CD4-positive, alpha-beta T cell treated with Interleukin-17A for 1 hour (primary cell): ENCODE data around the gene LRIT3.

Experiments
- DNase-seq: peaks from one replicate; pipeline ENCODE4 v3.0.0-alpha.2; 2020

LRIT3 gene, protein sequence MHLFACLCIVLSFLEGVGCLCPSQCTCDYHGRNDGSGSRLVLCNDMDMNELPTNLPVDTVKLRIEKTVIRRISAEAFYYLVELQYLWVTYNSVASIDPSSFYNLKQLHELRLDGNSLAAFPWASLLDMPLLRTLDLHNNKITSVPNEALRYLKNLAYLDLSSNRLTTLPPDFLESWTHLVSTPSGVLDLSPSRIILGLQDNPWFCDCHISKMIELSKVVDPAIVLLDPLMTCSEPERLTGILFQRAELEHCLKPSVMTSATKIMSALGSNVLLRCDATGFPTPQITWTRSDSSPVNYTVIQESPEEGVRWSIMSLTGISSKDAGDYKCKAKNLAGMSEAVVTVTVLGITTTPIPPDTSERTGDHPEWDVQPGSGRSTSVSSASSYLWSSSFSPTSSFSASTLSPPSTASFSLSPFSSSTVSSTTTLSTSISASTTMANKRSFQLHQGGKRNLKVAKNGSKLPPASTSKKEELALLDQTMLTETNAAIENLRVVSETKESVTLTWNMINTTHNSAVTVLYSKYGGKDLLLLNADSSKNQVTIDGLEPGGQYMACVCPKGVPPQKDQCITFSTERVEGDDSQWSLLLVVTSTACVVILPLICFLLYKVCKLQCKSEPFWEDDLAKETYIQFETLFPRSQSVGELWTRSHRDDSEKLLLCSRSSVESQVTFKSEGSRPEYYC

DNA sequence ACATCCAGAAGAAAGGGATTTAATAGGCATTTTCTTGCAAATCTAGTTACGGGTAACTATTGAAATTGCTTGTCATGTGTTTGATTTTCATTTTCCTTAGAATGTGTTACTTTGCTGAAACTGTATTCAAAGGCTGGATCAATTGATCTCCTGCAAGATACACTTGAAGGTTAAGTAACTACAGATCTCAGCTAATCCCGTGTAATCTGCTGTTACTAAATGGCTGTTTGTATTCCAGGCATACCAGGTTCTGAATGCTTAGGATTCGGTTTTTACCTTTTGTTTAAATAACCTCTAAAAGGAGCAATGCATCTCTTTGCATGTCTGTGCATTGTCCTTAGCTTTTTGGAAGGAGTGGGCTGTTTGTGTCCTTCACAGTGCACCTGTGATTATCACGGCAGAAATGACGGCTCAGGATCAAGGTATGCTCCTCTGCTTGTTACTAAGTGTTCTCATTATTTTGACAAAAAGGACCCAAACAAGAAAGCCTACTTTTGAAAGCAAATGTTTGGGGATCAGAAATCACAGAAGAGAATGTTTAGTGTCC is at the start of gene LRIT3:
Gene LRIT3 (plus strand): TSS at position 212 of the 547 bp plus-strand sequence. CDS start 95 bp downstream, at position 307.
- DNase-seq, result no peak

DNA sequence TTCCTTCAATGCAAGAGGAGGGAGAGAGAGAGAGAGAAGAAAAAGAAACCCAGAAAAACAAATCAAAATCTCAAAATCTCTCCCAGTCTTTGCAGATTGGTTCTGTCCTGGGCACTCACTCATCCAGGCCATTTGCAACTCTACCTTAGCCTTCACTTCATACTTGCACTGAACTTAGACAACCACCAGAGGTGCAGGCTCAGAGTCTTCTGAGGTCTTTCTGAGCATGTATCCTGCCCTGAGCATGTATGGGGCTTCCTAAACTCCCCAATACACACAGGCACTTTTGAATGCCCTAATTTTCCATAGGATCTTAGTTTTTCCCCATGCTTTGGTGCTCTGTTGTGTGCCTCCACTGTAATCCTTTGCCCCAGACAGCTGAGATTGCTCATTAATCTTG is 49.0 kb upstream of the LRIT3 start:
- DNase-seq, result no peak

DNA sequence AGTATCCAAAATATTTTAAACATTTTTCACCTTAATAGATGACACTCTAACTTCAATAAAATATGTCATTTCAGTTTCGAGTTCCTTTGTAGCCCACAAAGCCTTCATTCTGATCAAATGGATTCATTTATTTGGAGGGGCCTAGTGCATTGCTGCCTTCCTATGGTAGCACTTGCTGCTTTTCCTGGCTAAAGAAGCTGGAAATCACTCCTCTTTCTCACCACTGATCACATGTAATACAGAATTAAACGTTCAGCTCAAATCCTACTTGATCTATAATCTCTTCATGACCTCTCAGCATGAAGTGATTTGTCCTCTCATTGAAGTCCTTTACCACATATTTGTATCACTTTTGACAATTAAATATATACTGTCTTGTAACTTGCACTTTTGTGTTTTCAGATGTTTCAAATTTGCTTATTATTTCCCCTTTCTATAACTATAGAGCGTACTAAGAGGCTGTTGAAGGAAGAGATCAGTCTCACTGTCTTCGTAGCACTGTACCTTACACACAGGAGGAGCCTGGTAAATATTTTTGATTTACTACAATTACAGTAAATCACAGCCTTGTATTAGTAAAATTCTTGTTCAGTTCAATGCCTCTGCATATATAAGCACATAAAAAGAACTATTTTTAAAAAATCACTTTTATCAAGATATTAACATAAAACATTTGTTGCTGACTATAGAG is 46.7 kb upstream of the LRIT3 start:
- no peak for DNase-seq

DNA sequence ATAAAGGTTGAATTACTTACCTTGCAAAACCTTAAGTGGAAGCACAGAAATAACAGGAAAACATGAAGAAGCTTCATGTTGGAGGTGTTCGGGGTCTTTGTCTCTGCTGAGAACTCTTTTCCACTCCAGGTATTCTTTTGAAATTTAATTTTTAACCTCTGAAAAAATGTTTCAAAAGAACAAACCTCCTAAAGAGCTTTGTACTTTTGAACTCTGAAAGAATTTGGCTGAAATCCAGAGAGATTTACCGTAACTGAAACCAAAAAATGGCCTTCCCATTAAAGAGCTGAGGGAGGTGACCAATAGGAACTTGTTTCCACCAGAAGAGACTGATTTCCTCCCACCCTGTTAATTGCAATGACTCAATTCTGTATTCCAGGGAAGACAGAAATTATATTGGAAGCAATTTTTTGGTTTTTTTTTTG is 46.0 kb upstream of the LRIT3 start, which contains the start of gene CFI:
Gene CFI (minus strand): TSS at position 105 of the 425 bp plus-strand sequence. CDS start 28 bp downstream, at position 77.
- DNase-seq, result no peak

DNA sequence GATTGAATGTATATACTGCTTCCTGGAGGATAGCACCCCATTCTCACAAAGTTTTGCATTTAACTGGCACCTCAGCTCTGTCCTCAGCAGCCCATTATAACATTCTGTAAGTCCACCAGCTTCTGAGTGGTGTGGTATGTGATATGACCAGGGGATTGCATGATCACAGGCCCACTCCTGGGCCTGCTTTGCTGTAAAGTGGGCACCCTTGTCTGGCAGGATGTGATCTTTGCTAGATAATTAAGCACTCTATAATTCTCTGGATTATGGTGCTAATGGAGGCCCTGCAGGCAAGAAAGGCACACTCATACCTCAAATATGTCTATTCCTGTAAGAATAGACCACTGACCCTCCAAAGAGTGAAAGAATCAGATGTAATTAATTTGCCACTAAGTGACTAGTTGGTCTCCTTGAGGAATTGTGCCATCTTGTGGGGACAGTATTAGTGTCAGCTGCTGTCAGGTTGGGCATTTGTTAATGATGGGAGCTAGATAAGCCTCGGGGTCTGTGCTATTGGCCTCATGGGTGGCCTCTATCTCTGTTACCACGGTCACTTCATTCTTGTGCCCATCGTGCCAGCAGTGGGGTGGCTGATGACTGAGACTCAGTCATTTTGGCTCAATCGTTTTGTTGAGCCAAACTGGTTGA is 43.9 kb upstream of the LRIT3 start:
- peak; percentile 48 for DNase-seq

DNA sequence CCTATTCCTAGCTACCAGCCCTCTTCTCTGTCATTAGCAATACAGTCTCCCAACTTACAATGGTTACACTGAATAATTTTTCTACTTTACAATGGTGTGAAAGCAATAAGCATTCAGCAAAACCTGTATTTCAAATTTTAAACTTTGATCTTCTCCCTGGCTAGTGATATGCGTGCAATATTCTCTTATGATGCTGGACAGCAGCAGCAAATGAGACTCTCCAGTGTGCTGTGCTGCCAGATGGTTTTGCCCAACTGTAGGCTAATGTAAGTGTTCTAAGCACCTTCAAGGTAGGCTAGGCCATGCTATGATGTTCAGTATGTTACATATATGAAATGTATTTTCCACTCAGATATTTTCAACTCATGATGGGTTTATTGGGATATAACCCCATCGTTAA is 38.3 kb upstream of the LRIT3 start:
- DNase-seq, result no peak

DNA sequence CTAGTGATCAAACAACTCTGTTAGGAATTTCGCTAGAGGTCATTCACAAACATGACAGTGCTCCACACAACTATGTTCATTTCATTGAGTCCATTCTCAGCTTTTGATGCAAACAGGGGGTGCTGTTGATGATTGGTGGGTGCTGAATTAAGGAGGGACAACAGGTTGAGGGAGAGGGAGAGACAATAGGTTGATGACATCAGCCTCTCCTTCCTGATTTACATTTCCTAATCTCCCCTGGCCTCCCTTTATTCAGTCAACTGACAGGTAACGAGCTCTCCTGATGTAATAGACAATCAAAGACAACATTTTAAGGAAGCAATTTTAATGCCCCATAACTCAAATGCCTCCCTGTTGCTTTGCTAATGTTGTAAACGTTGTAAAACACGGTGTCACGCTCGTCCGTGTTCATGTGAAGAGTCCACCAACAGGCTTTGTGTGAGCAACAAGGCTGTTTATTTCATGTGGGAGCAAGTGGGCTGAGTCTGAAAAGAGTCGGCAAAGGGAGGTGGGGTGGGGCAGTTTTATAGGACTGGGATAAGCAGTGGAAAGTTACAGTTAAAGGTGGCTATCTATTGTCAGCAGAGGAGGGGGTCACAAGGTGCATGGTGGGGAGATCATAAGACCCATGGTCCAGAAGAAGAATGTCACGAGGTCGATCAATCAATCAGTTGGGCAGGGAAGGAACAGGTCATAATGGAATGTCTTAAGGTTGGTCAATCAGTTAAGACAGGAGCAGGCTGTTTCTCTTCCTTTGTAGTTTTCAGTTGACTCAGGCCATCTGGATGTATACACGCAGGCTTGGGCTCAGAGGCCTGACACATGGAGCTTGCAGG is 37.1 kb upstream of the LRIT3 start:
- no peak for DNase-seq

DNA sequence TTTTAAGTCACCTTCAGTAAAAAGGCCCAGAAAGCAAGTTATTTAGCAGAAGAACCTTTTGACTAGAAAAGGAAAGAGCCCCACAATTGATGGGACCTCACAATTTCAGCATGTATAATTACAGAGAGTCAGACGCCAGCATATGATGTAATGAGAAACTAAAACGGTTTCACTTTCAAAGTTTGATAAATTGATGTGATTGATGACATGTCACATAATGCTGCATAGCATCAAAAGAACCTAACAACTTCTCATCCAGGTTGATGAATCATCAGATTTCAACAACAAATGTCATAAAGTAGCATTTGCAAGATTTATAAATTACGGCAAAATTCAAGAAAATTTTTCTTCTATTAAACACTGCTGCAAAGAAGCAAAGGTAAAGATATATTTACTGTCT is 36.2 kb upstream of the LRIT3 start:
- no peak for DNase-seq

DNA sequence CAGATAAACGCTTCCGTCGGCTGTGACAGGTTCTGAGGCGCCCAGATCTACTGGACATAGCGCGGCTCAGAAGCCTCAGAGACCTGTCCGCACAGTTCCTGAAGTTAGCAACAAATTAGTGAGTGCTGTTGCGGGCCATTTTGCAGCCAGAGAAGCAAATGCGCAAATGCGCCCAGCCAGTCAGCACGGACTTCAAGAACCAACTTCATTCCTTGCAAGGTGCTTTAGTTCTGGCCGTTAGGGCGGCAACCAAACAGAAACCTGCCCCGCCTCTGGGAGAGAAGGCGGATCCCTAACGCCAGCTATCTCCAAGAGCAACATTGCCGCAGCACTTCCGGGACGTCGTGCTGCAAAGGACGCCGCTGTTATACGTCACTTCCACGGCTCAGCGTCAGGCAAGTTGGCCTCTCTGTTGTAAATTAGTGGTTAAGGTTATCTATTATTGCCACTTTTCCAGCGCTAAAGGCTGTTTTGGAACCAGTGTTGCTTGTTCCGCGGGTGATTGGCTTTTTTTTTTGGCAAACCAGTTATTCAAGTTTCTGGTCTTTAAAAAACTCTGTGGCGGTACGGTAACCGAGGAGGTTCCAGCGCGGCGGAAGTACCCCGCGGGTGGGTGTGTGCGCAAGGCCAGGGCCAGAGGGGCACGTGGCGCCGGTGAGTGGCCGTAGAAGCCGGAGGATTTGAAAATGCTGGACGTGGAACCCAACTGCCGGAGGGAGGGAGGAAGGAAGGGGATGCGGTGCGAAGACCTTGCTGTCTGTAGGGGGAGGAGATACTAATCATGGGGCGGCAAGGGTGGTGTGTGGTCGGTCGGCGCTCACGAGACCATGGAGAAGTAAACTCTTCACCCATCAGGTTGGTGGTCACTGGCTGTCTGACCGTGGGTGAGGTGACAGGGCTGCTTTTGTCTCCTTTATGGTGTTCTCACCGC is 32.5 kb upstream of the LRIT3 start, which contains the start of gene GAR1:
Gene GAR1 (plus strand): TSS at position 612 of the 931 bp plus-strand sequence. CDS start 403 bp downstream, outside the sequence.
- DNase-seq, result peak; percentile 91

DNA sequence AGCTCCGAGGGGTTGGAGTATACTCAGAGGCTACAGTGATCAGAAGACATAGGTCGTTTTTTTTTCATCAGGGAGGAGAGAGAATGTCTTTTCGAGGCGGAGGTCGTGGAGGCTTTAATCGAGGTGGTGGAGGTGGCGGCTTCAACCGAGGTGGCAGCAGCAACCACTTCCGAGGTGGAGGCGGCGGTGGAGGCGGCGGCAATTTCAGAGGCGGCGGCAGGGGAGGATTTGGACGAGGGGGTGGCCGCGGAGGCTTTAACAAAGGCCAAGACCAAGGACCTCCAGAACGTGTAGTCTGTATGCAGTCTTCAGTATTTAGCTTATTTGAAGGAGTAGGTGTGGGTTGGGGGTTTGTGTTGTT is 31.8 kb upstream of the LRIT3 start:
- DNase-seq, result peak; percentile 65

DNA sequence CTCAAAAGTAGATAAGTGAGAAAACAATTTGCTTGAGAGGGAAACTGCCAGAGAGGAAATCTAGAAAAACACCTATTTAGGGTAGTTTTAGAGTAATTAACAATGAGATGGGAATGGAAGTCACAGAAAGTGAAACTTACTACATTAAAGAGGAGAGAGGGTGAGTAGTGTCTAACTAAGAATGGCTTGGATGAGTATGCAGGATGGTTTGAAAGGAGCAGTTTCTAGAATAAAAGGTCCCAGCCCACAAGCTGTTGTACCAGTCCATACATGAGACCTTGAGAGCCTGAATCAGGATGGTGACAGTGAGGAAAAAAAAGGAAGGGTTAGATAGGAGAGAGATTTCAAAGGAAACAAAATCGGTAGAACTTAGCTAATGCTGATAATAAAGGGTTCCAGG is 31.0 kb upstream of the LRIT3 start:
- DNase-seq, result no peak

DNA sequence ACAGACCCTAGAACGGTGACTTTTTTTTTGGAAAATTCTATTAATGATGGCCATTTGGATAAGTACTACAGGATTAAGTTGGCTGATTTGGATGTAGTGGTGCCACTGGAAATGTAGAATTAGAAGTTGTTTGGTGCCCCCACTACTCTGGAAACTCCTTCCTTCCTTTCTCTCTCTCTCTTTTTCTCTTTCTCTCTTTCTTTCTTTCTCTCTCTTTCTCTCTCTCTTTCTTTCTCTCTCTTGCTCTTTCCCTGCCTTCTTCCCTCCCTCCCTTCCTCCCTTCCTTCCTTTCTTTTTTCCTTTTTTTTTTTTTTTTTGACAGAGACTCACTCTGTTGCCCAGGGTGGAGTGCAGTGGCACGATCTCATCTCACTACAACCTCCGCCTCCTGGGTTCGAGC is 29.6 kb upstream of the LRIT3 start:
- no peak for DNase-seq

DNA sequence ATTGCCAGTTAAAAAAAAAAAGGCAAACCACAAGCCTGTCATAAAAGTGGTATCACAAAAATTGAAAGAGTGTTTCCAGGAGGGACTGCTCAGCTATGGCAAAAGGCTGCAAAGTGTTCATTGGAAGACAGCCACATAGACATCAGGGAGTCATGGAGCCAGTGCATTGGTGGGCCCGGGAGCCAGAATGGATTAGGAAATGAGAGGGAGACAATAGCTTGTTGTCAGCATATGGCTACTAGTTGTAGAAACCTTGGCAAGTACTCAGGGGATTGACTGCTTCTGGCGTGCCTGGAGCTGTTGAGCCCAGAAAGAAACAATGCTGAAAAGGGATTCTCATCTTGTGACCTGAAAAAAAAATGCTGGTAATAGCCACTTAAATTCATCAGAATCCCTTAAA is 27.3 kb upstream of the LRIT3 start:
- no peak for DNase-seq

DNA sequence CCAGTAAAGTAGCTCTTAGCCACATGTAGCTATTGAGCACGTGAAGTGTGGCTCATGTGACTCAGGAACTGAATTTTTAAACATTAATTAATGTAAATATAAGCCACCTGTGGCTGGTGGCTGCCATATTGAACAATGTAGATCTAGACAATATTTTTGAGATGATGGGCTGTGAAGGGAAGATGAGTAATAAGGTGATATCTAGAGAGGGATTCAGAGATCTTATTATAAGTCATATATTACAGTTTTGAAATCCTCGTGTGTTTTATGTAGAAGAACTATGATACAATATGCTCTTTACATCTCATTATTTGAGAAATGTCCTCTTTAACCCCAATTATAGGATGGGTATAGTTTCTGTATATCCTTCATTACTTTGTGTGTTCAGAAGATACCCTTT is 26.7 kb upstream of the LRIT3 start:
- DNase-seq, result no peak

DNA sequence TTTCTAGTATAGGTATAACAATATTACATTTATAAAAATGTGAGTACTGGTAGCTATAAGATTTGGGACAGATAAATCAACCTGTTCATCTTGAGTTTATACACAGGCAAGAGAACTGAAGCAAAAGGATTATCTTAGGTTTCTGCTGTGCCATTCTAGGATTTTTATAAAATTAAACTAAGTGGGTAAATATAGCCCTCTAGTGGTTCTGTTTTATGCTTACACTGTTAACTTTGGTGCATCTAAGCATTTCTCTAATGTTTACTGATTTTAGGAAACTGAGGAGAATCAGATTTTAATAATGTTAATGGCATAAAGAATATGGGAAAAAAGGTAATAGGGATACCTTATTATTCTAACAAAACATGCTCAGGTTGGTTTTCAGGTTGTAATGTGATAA is 21.2 kb upstream of the LRIT3 start:
- peak; percentile 47 for DNase-seq

DNA sequence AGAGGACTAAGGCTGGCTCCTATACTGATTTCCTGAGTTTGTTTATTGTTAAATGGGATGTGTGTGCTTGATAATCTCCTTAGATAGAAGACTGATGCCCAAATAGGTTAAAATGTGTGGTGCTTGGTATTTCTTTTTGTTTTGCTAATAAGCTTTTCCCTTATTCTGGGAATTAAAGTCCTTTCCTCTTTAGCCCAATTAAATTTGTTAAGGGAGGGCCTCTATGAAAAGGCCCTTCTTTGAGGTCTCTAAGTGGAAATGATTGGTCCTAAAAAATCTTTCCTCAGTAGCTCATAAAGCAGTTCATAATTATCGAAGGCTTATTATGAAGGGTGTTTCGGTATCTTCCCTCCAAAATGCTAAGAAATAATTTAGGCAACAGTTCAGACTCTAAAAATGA is 20.2 kb upstream of the LRIT3 start, which contains the start of gene RRH:
Gene RRH (plus strand): TSS at position 301 of the 400 bp plus-strand sequence. CDS start 56 bp downstream, at position 357.
- no peak for DNase-seq

DNA sequence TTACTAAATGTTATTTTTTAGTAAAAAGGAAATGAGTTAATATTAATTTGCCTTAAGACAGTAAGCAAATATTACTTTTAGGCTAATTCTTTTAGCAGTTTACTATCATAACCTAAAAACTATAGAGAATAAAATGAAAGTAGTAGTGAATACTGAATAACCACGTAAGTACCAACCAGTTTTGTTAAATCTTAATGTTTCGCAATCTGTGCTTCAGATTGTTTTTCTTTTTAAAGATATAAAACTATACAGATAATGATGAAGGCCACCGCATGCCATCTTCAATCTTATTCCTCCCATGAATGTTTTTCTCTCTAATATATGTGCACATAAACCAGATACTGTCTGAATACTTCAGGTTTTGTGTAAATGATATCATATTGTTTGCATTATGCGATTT is 14.2 kb upstream of the LRIT3 start:
- DNase-seq, result no peak

DNA sequence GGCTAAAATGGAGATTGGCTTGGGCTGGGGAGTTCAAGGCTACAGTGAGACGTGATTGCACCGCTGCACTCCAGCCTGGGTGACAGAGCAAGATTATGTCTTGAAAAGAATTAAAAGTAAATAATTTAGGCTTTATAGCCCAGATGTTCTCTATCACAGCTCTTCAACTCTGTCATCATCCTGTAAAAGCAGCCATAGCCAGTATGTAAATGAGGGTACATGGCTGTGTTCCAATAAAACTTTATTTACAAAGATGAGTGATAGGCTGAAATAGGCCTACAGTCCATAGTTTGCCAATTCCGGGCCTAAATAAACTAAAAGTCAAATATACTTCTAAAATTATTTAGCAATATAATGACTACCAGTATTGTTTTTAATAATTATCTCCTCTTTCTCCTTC is 10.9 kb upstream of the LRIT3 start:
- DNase-seq, result no peak

DNA sequence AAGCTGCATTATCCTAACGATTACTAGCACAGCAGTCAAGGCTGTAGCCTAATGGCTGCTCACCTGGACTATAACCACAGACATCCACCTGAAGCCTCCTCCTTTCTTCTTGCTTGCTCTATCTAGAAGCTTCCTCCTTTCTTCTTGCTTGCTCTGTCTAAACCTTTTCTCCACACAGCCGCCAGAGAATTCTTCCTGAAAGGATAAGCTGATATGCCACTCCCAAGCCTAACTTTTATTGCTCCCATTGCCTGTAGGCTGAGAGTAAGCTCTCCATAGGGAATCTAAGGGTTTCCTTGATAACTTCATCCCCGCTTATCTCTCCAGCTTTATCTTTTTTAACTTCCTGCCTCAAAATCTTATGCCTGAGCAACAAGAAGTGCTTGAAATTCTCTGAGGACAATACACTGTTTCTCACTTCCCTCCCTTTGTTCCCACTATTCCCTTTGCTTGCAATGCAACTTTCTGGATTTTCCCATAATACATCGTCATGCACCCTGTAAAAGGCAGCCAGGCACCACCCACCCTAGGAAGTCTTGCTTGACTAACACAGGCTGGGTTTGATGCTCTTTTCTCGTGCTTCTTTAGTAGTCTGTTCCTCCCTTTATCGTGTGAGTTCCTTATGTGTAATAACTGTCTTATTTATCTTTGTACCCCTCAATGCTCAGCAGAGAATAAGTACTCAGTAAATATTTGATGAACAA is 1.4 kb upstream of the LRIT3 start:
- DNase-seq, result no peak

DNA sequence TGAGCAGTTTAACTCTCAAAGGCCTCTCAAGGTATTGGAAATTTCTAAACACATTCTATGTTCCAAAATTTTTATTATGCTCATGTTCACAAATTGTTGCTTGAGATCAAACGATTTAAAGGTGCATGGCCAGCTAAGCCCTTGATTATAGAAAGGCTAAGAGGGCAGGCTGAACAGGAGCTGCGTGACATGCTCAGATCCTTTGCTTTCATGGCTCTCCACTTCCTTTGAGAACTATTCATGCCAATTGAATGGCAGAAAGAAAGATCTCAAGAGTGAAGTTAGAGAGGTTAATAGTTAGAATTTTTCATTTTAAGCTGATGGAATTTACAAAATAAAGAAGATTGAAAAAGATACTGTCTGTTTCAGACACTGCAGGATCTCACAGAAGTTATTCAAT is 594 bp downstream of the LRIT3 start:
- DNase-seq, result no peak
